Smooth muscle cell (in vitro differentiated cells): ENCODE measurements around the gene ESR2. TPM values are rescaled to one million over a fixed set of nuclear protein-coding genes. Genes with fewer than 3 reads are reported as not detected.

Experiments
- DNase-seq: peaks from one replicate; lab custom pipeline; 2025; ENCODE audit not compliant: unreplicated experiment; lab: John Stamatoyannopoulos, UW
- H2AFZ ChIP-seq: fragments of 200-600 bp; sonication (generic); 2 replicates; pipeline ENCODE4 v1.6.0; 2016; ENCODE audit warnings: antibody characterized with exemption, low read depth, mild to moderate bottlenecking
- H3F3A ChIP-seq: fragments of 200-600 bp; sonication (generic); 2 replicates; pipeline ENCODE4 v1.6.0; 2017; ENCODE audit warnings: antibody characterized with exemption, low read depth
- H3K27ac ChIP-seq: fragments of 200-600 bp; sonication (generic); 2 replicates; pipeline ENCODE4 v1.5.1; 2016; ENCODE audit warnings: low read depth, mild to moderate bottlenecking
- H3K27me3 ChIP-seq: fragments of 200-600 bp; sonication (generic); 2 replicates; pipeline ENCODE4 v1.6.1; 2016; ENCODE audit warnings: low read depth, mild to moderate bottlenecking
- H3K36me3 ChIP-seq: fragments of 200-600 bp; sonication (generic); 2 replicates; pipeline ENCODE4 v1.5.1; 2016; ENCODE audit warnings: low read depth
- H3K4me1 ChIP-seq: fragments of 200-600 bp; sonication (generic); 2 replicates; pipeline ENCODE4 v1.5.1; 2016; ENCODE audit warnings: low read depth
- H3K4me2 ChIP-seq: fragments of 200-600 bp; sonication (generic); 2 replicates; pipeline ENCODE4 v1.6.0; 2016; ENCODE audit warnings: mild to moderate bottlenecking
- H3K4me3 ChIP-seq: fragments of 200-600 bp; sonication (generic); 2 replicates; pipeline ENCODE4 v1.5.1; 2016; ENCODE audit warnings: mild to moderate bottlenecking
- H3K79me2 ChIP-seq: fragments of 200-600 bp; sonication (generic); 2 replicates; pipeline ENCODE4 v1.6.0; 2016; ENCODE audit warnings: low read depth, mild to moderate bottlenecking
- H3K9ac ChIP-seq: fragments of 200-600 bp; sonication (generic); 2 replicates; pipeline ENCODE4 v1.6.0; 2016; ENCODE audit warnings: low read depth
- H3K9me3 ChIP-seq: fragments of 200-600 bp; sonication (generic); replicated peaks from 2 replicates; pipeline ENCODE4 v1.5.1; 2016; ENCODE audit warnings: low read depth
- H4K20me1 ChIP-seq: fragments of 200-600 bp; sonication (generic); 2 replicates; pipeline ENCODE4 v1.6.0; 2016; ENCODE audit warnings: low read depth
- WGBS: methylation state at CpG from one replicate; pipeline ENCODE4 v1.1.7; 2016; ENCODE audit warnings: low lambda C conversion rate; 5-methylcytosine and 5-hydroxymethylcytosine counted together
- polyA plus RNA-seq: library from polyadenylated mRNA; unstranded; fragments of >200 nt; fragmentation: Nextera tagmentation; extraction: Ambion mirVana; gene quantifications from 2 replicates; pipeline ENCODE4 v1.2.1, GENCODE V29; 2016
- total RNA-seq: library from RNA; depleted of rRNA; stranded (reverse); fragments of >200 nt; gene quantifications from 2 replicates; pipeline ENCODE4 v1.2.3, GENCODE V29; 2014
- TF ChIP-seq, protein P1 (sequence below): fragments of 200-600 bp; sonication (generic); IDR thresholded peaks from 2 replicates; pipeline ENCODE4 v1.5.1; 2017; ENCODE audit warnings: borderline replicate concordance, mild to moderate bottlenecking, antibody characterized with exemption; ENCODE audit not compliant: insufficient read depth, poor library complexity, severe bottlenecking

ESR2 gene
- total and polyA plus RNA-seq, 2 experiments from 2014 or later = not detected

DNA sequence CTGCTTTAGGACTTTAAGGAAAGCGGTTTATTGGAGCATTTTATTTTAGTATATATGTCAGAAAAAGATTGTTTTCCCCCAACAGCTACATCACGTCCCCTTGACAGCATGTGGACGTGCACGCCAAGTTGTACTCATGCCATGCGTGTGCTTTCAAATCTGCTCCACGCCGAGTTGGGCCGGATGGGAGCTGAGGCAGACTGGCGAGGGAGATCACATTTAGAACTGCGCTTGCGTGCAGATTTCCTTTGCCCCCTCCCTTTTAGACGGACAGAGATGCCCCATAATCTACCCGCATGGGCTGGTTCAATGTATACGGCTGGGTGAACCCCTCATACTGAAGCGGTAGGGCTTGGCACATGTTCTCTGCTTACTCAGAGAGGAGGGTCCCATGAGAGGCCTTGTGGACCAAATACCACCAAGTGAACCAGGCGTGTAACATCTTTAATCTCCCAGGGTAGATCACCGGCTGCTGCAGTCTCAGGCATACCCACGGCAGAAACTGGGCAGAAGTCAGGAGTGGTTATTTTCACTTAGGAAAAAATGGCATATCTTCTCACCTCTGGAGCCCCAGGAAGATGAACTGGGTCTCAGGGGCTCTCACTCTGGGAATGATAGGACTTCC lies 92.1 kb downstream of the ESR2 start:
- Histone ChIP-seq H4K20me1 (no peaks in the 10 kb centered on the region), H2AFZ (no peak overlapping the region), H3F3A (no peaks in the 10 kb centered on the region), H3K4me1 (peaks cover 12% of the 10 kb centered on the region), H3K4me3 (no peak overlapping the region), H3K36me3 (no peaks in the 10 kb centered on the region), H3K79me2 (no peaks in the 10 kb centered on the region), H3K27ac (no peak overlapping the region), H3K27me3 (no peaks in the 10 kb centered on the region), H3K4me2 (no peak overlapping the region), H3K9me3 (no peaks in the 10 kb centered on the region), H3K9ac (no peak overlapping the region)
- 96% methylated on average over 18 of the region's 18 CpGs for WGBS
- TF ChIP-seq, protein P1, sequence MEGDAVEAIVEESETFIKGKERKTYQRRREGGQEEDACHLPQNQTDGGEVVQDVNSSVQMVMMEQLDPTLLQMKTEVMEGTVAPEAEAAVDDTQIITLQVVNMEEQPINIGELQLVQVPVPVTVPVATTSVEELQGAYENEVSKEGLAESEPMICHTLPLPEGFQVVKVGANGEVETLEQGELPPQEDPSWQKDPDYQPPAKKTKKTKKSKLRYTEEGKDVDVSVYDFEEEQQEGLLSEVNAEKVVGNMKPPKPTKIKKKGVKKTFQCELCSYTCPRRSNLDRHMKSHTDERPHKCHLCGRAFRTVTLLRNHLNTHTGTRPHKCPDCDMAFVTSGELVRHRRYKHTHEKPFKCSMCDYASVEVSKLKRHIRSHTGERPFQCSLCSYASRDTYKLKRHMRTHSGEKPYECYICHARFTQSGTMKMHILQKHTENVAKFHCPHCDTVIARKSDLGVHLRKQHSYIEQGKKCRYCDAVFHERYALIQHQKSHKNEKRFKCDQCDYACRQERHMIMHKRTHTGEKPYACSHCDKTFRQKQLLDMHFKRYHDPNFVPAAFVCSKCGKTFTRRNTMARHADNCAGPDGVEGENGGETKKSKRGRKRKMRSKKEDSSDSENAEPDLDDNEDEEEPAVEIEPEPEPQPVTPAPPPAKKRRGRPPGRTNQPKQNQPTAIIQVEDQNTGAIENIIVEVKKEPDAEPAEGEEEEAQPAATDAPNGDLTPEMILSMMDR = no peak
- no peak for DNase-seq

DNA sequence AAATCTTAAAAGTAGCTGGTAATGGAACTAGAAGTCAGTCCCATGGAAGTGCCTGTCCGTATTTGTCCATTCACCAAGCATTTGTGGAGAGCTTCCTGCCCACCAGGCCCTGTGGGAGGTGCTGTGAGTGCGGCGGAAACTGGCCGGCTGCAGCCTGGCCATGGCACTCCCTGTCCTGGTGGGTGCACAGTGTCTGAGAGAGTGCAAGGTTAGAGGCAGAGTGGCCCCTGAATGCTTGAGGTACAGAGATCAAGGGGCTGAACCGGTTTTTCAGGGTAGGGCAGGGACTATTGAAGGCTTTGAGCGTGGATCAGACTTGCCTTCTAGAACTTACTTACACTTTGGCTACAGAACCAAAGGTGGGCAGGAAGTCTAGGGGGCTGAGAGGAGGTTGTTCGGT lies 92.9 kb downstream of the ESR2 start:
- H4K20me1 ChIP-seq = no peaks in the 10 kb centered on the region
- no peak overlapping the region for H3K9ac ChIP-seq
- TF ChIP-seq, protein P1 = no peak
- no peaks in the 10 kb centered on the region for H3K36me3 ChIP-seq
- DNase-seq = no peak
- H3K4me1 ChIP-seq = peaks cover 16% of the 10 kb centered on the region
- H2AFZ ChIP-seq = no peak overlapping the region
- H3K27me3 ChIP-seq = no peaks in the 10 kb centered on the region
- H3K9me3 ChIP-seq = no peaks in the 10 kb centered on the region
- no peaks in the 10 kb centered on the region for H3K79me2 ChIP-seq
- no peak overlapping the region for H3K4me2 ChIP-seq
- no peaks in the 10 kb centered on the region for H3F3A ChIP-seq
- no peak overlapping the region for H3K4me3 ChIP-seq
- WGBS = 73% methylated on average over 7 of the region's 7 CpGs
- H3K27ac ChIP-seq = no peak overlapping the region

DNA sequence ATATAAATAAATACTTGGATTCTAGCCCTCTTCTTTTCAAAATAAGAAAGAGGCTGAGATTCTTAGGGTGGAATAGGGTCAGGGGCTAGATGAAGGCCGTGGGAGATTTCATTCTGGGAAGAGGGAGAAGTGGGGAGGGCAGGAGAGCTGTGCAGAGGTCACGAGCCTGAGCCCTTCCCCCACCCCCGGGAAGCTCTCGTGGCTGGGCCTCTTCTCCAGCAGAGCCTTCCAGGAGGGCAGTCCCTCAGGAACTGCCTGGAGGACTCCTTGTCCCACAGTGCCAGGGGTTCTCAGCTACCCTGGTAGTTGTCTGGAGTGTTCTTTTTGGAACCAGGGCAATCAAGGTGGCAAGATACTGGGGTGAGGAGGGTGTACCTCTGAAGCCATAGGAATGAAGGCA lies 94.0 kb downstream of the ESR2 start:
- Histone ChIP-seq H3K79me2 (no peaks in the 10 kb centered on the region), H3F3A (no peaks in the 10 kb centered on the region), H3K4me3 (no peak overlapping the region), H3K9ac (no peak overlapping the region), H3K4me1 (peaks cover 18% of the 10 kb centered on the region), H4K20me1 (no peaks in the 10 kb centered on the region), H3K27ac (no peak overlapping the region), H3K4me2 (peak overlapping the region; percentile 21), H3K27me3 (no peaks in the 10 kb centered on the region), H3K36me3 (no peaks in the 10 kb centered on the region), H3K9me3 (no peaks in the 10 kb centered on the region), H2AFZ (peak overlapping the region; percentile 62)
- TF ChIP-seq, protein P1 = no peak
- no peak for DNase-seq
- WGBS = 28% methylated on average over 4 of the region's 4 CpGs

DNA sequence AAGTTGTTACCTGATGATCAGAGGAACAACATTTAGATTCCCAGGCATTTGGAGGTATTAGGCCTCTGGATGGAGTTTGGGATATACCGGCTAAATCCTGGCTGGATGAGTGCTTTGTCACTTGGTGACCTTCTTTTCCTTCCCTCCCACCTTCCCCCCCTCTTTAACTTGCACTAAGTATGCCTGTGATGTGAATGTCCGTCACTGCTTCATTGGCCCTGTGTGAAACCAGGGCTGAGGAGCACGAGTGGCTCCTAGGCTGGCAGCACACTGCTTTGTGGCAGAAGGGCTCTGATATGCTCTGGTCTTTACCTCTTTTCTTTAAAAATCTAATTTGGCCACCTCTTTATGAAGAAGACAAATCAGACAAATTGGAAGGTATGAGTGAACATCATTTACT lies 95.7 kb downstream of the ESR2 start:
- TF ChIP-seq, protein P1 = no peak
- Histone ChIP-seq H2AFZ (no peak overlapping the region), H3K4me3 (no peak overlapping the region), H3K36me3 (no peaks in the 10 kb centered on the region), H3K79me2 (no peaks in the 10 kb centered on the region), H3K4me2 (no peak overlapping the region), H3K27me3 (no peaks in the 10 kb centered on the region), H3K9ac (no peak overlapping the region), H4K20me1 (no peaks in the 10 kb centered on the region), H3K9me3 (no peaks in the 10 kb centered on the region), H3K4me1 (peaks cover 18% of the 10 kb centered on the region), H3F3A (no peaks in the 10 kb centered on the region), H3K27ac (no peak overlapping the region)
- WGBS = 93% methylated on average over 3 of the region's 3 CpGs
- no peak for DNase-seq
